IMR-90 (cell line): ENCODE measurements around the gene HDAC7. TPM values are rescaled to one million over a fixed set of nuclear protein-coding genes. Genes with fewer than 3 reads are reported as not detected.

ENCODE experiments used
- ATAC-seq: fragments of 200-7000 bp; cut with Tn5 transposase; 2 replicates; pipeline ENCODE4 v1.9.1; 2020; ENCODE audit warnings: low read depth, mild to moderate bottlenecking, moderate library complexity
- BruUV-seq: library from RNA; stranded (reverse); fragments of 400-500 nt; replicated peaks from 2 replicates; lab custom pipeline; 2021; lab: Mats Ljungman, UMichigan
- CTCF ChIA-PET: fragments of 300-600 bp; formaldehyde crosslinking; extraction: SDS; loops from one replicate; lab custom pipeline; 2021; ENCODE audit warnings: antibody characterized with exemption; lab: Yijun Ruan, JAX
- POLR2A ChIA-PET: fragments of 300-600 bp; sonication (Branson Sonifier 250); formaldehyde crosslinking; loops from one replicate; lab custom pipeline; 2022; ENCODE audit warnings: antibody characterized with exemption; ENCODE audit not compliant: unreplicated experiment; lab: Charles Lee
- DNase-seq: peaks from one replicate; pipeline ENCODE4 v3.0.0; 2013
- H2AFZ ChIP-seq: replicated peaks from 2 replicates; pipeline ENCODE3; 2013; ENCODE audit warnings: low read length, mild to moderate bottlenecking; ENCODE audit not compliant: poor library complexity
- H2AK5ac ChIP-seq: 2 replicates; pipeline ENCODE4 v1.6.1; 2013; ENCODE audit warnings: low read depth, low read length, inconsistent platforms
- H2AK9ac ChIP-seq: replicated peaks from 2 replicates; pipeline ENCODE3; 2013; ENCODE audit warnings: mild to moderate bottlenecking, low read depth, low read length, moderate library complexity; ENCODE audit not compliant: poor library complexity
- H2BK120ac ChIP-seq: 2 replicates; pipeline ENCODE4 v1.6.1; 2013; ENCODE audit warnings: low read depth, low read length, inconsistent platforms
- H2BK15ac ChIP-seq: 3 replicates; pipeline ENCODE4 v1.6.1; 2013; ENCODE audit warnings: low read depth, low read length, inconsistent platforms
- H2BK20ac ChIP-seq: 2 replicates; pipeline ENCODE4 v1.6.1; 2013; ENCODE audit warnings: low read depth, mild to moderate bottlenecking, inconsistent platforms, low read length, moderate library complexity
- H2BK5ac ChIP-seq: 2 replicates; pipeline ENCODE4 v1.6.1; 2013; ENCODE audit warnings: mild to moderate bottlenecking, low read depth, low read length, inconsistent platforms; ENCODE audit not compliant: poor library complexity, severe bottlenecking
- H3K14ac ChIP-seq: replicated peaks from 2 replicates; pipeline ENCODE4 v1.6.1; 2013; ENCODE audit warnings: low read depth, low read length, inconsistent platforms
- H3K18ac ChIP-seq: 2 replicates; pipeline ENCODE4 v1.6.1; 2013; ENCODE audit warnings: low read depth, low read length, control low read depth
- H3K23ac ChIP-seq: 2 replicates; pipeline ENCODE4 v1.6.1; 2013; ENCODE audit warnings: low read depth, low read length, inconsistent platforms
- H3K27ac ChIP-seq: 2 replicates; pipeline ENCODE4 v1.5.1; 2013; ENCODE audit warnings: mild to moderate bottlenecking, control low read depth, low read length; ENCODE audit not compliant: insufficient read depth
- H3K27me3 ChIP-seq: 2 replicates; pipeline ENCODE4 v1.6.1; 2013; ENCODE audit warnings: low read length; ENCODE audit not compliant: control insufficient read depth, insufficient read depth
- H3K36me3 ChIP-seq: 2 replicates; pipeline ENCODE4 v1.6.1; 2013; ENCODE audit warnings: low read length, mixed read lengths; ENCODE audit not compliant: control insufficient read depth, insufficient read depth
- H3K4ac ChIP-seq: 2 replicates; pipeline ENCODE4 v1.6.1; 2013; ENCODE audit warnings: low read depth, low read length, inconsistent platforms
- H3K4me1 ChIP-seq: 2 replicates; pipeline ENCODE4 v1.6.1; 2013; ENCODE audit warnings: low read length, mixed read lengths; ENCODE audit not compliant: control insufficient read depth, insufficient read depth
- H3K4me2 ChIP-seq: 2 replicates; pipeline ENCODE4 v1.6.1; 2013; ENCODE audit warnings: low read depth, mild to moderate bottlenecking, control low read depth, low read length, moderate library complexity
- H3K4me3 ChIP-seq: 2 replicates; pipeline ENCODE4 v1.5.1; 2013; ENCODE audit warnings: low read depth, mild to moderate bottlenecking, control low read depth, low read length, moderate library complexity; ENCODE audit not compliant: insufficient read depth
- H3K56ac ChIP-seq: 2 replicates; pipeline ENCODE4 v1.6.1; 2013; ENCODE audit warnings: low read length, inconsistent platforms; ENCODE audit not compliant: insufficient read depth; ENCODE audit errors: extremely low read depth
- H3K79me1 ChIP-seq, 2 experiments: 2 replicates each; pipeline ENCODE4 v1.6.1; 2013; ENCODE audit warnings: low read length in 2 of 2, inconsistent platforms in 1 of 2, low read depth in 1 of 2
- H3K9ac ChIP-seq: 2 replicates; pipeline ENCODE4 v1.6.1; 2013; ENCODE audit warnings: low read depth, low read length, control low read depth
- H3K9me1 ChIP-seq: 2 replicates; pipeline ENCODE4 v1.6.1; 2013; ENCODE audit warnings: low read length, inconsistent platforms; ENCODE audit not compliant: insufficient read depth
- H3K9me3 ChIP-seq: 2 replicates; pipeline ENCODE4 v1.6.1; 2013; ENCODE audit warnings: low read length; ENCODE audit not compliant: control insufficient read depth, insufficient read depth
- H4K20me1 ChIP-seq: 2 replicates; pipeline ENCODE4 v1.6.1; 2013; ENCODE audit warnings: low read length, inconsistent platforms; ENCODE audit not compliant: insufficient read depth
- H4K5ac ChIP-seq: 2 replicates; pipeline ENCODE4 v1.6.1; 2013; ENCODE audit warnings: mild to moderate bottlenecking, low read depth, low read length, control low read depth
- H4K8ac ChIP-seq, 2 experiments: 2 replicates each; pipeline ENCODE4 v1.6.1; 2013; ENCODE audit warnings: low read depth in 2 of 2, low read length in 2 of 2, control low read depth in 1 of 2, inconsistent platforms in 1 of 2
- H4K91ac ChIP-seq: 2 replicates; pipeline ENCODE4 v1.6.1; 2013; ENCODE audit warnings: low read depth, low read length, inconsistent platforms; ENCODE audit not compliant: insufficient read depth
- CHD1 ChIP-seq: IDR thresholded peaks from 2 replicates; pipeline ENCODE4 v1.6.1; 2012; ENCODE audit warnings: low read depth, low read length, improper control_type of control experiment
- CTCF ChIP-seq: conservative IDR thresholded peaks from 2 replicates; pipeline ENCODE4 v1.5.1; 2012; ENCODE audit warnings: mild to moderate bottlenecking, low read depth, low read length, improper control_type of control experiment
- MAFK ChIP-seq: IDR thresholded peaks from 2 replicates; pipeline ENCODE4 v1.6.1; 2012; ENCODE audit warnings: low read depth, low read length, improper control_type of control experiment
- MAZ ChIP-seq: IDR thresholded peaks from 2 replicates; pipeline ENCODE4 v1.6.1; 2012; ENCODE audit warnings: low read depth, mild to moderate bottlenecking, low read length, improper control_type of control experiment, moderate library complexity, borderline replicate concordance
- MXI1 ChIP-seq: IDR thresholded peaks from 2 replicates; pipeline ENCODE4 v1.6.1; 2012; ENCODE audit warnings: low read depth, mild to moderate bottlenecking, low read length, moderate library complexity, borderline replicate concordance
- NFE2L2 ChIP-seq: fragments of 150-350 bp; IDR thresholded peaks from 2 replicates; pipeline ENCODE4 v1.6.1; 2016; ENCODE audit warnings: low read depth, mild to moderate bottlenecking, low read length
- POLR2A ChIP-seq: IDR thresholded peaks from 2 replicates; pipeline ENCODE4 v1.6.1; 2012; ENCODE audit warnings: mild to moderate bottlenecking, low read depth, low read length
- RAD21 ChIP-seq: IDR thresholded peaks from 2 replicates; pipeline ENCODE4 v1.6.1; 2012; ENCODE audit warnings: low read length, improper control_type of control experiment
- RFX5 ChIP-seq: IDR thresholded peaks from 2 replicates; pipeline ENCODE4 v1.8.0; 2012; ENCODE audit warnings: low read depth, mild to moderate bottlenecking, low read length, moderate library complexity
- WGBS, 2 experiments: methylation state at CpG; one replicate each; pipeline versions ENCODE4 v1.1.5 to v1.1.7; 2013; ENCODE audit warnings: missing lambda C conversion rate in 2 of 2; ENCODE audit not compliant: insufficient read length in 1 of 2; ENCODE audit errors: extremely low coverage in 2 of 2; 5-methylcytosine and 5-hydroxymethylcytosine counted together
- dilution Hi-C: fragments of 300-500 bp; cut with HindIII; formaldehyde crosslinking; loops from one replicate; pipeline ENCODE4 v1.14.3; 2018; ENCODE audit warnings: low sequenced_read_pairs; ENCODE audit not compliant: unreplicated experiment
- in situ Hi-C: fragments of 300-500 bp; cut with MboI; formaldehyde crosslinking; loops from 3 replicates; pipeline ENCODE4 v1.14.3; 2019; ENCODE audit warnings: low sequenced_read_pairs, inconsistent platforms, mixed read lengths
- intact Hi-C: fragments of 100-400 bp; cut with micrococcal nuclease; formaldehyde crosslinking; loops from 2 replicates; pipeline ENCODE4 v1.10.0; 2022
- polyA plus RNA-seq, 3 experiments: library from polyadenylated mRNA; depleted of rRNA; stranded (reverse); fragments of >200 nt; gene quantifications; 2 replicates each; pipeline ENCODE4 v1.2.3, GENCODE V29; 2012; ENCODE audit warnings: low replicate concordance in 1 of 3
- total RNA-seq: library from RNA; depleted of rRNA; stranded (reverse); fragments of >200 nt; gene quantifications from 2 replicates; pipeline ENCODE4 v1.2.3, GENCODE V29; 2012
- TF ChIP-seq, protein P1 (sequence below): fragments of 150-350 bp; IDR thresholded peaks from 2 replicates; pipeline ENCODE4 v1.6.1; 2016; ENCODE audit warnings: low read depth, mild to moderate bottlenecking, low read length, moderate library complexity, borderline replicate concordance

Gene HDAC7
- total and polyA plus RNA-seq, 2 of the 4 experiments (the other 2 are of a cell fraction) = 10.4 to 64.7 TPM

DNA sequence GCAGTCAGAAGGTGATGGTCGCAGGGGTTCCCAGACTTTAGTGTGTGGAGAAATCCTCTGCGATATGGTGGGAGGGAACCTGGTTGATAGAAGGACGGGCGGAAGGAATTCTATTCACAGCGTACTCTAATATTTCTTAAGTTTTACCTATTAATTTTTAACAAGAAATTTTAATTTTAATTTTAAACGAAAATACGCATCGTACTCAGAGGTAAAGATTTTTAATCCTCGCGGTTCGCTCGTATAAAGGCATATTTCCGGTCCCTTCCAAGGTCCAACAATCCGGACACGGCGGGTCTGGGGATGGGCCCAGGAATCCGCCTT lies 47.0 kb downstream of the HDAC7 start:
- Histone ChIP-seq H4K8ac (peak overlapping the region; percentile 78 to 92; a peak in 2 of 4 replicates), H4K91ac (no peak overlapping the region), H2BK15ac (no peak overlapping the region), H3K14ac (peak overlapping the region; percentile 78), H2AK5ac (peak overlapping the region; percentile 10), H2BK5ac (no peak overlapping the region), H3K9me3 (no peaks in the 10 kb centered on the region), H3K9me1 (peaks cover 10% of the 10 kb centered on the region; the same call in 1 of the 2 replicates), H3K4me2 (peak overlapping the region; percentile 84), H3K4me1 (peaks cover 30% of the 10 kb centered on the region), H4K5ac (peak overlapping the region; percentile 58; the same call in 1 of the 2 replicates), H2BK120ac (no peak overlapping the region), H3K36me3 (no peaks in the 10 kb centered on the region), H2AFZ (peak overlapping the region; percentile 91), H3K79me1 (peaks cover 0 to 11% of the 10 kb centered on the region in 2 experiments; a peak in 1 of 4 replicates), H3K56ac (no peak overlapping the region), H3K4ac (peak overlapping the region; percentile 81), H3K27ac (peak overlapping the region; percentile 5; the same call in 1 of the 2 replicates), H3K18ac (peak overlapping the region; percentile 48; the same call in 1 of the 2 replicates), H3K23ac (peak overlapping the region; percentile 89; the same call in 1 of the 2 replicates), H2AK9ac (no peak overlapping the region), H2BK20ac (no peak overlapping the region), H3K4me3 (peak overlapping the region; percentile 92), H4K20me1 (no peaks in the 10 kb centered on the region), H3K9ac (peak overlapping the region; percentile 69), H3K27me3 (no peaks in the 10 kb centered on the region)
- CTCF ChIA-PET = interaction anchor here (0.7 to 1.0 kb wide), 4 partner anchors 12 to 66 kb away, joined by 3 to 4 read pairs (median 4); no protein-coding TSS in a partner anchor
- in situ Hi-C loops (no loop called here), dilution Hi-C loops (no loop called here), intact Hi-C loops (loop anchor here (5.0 to 10.0 kb wide), 2 partner anchors 225 to 738 kb away; no protein-coding TSS in a partner anchor)
- no peak for ATAC-seq
- POLR2A ChIA-PET = no interaction called here
- BruUV-seq = no TSS peak
- no peak for TF ChIP-seq NFE2L2
- TF ChIP-seq RFX5 = no peak
- TF ChIP-seq MAZ = no peak
- no peak for TF ChIP-seq POLR2A
- no peak for TF ChIP-seq MAFK
- TF ChIP-seq CTCF = no peak
- TF ChIP-seq, protein P1, sequence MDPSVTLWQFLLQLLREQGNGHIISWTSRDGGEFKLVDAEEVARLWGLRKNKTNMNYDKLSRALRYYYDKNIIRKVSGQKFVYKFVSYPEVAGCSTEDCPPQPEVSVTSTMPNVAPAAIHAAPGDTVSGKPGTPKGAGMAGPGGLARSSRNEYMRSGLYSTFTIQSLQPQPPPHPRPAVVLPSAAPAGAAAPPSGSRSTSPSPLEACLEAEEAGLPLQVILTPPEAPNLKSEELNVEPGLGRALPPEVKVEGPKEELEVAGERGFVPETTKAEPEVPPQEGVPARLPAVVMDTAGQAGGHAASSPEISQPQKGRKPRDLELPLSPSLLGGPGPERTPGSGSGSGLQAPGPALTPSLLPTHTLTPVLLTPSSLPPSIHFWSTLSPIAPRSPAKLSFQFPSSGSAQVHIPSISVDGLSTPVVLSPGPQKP = no peak
- TF ChIP-seq MXI1 = no peak
- no peak for TF ChIP-seq RAD21
- no peak for TF ChIP-seq CHD1
- DNase-seq = no peak
- 2% methylated on average over 8 of the region's 17 CpGs; no CpG with 5 or more reads in 1 of the 2 experiments for WGBS, 2 experiments
